Ectodermal cell (in vitro differentiated cells): ENCODE data around the gene ZNF212.

Source experiments
- H3K27ac ChIP-seq: 2 replicates; pipeline ENCODE4 v1.7.0; 2013; ENCODE audit warnings: mild to moderate bottlenecking, low read depth, low read length; ENCODE audit not compliant: insufficient read depth, poor library complexity, severe bottlenecking
- H3K27me3 ChIP-seq: 2 replicates; pipeline ENCODE4 v1.7.0; 2013; ENCODE audit warnings: mild to moderate bottlenecking, low read length; ENCODE audit not compliant: insufficient read depth, control insufficient read depth, poor library complexity, severe bottlenecking
- H3K36me3 ChIP-seq: one replicate; pipeline ENCODE4 v1.7.0; 2013; ENCODE audit warnings: low read length; ENCODE audit not compliant: control insufficient read depth, insufficient read depth
- H3K4me1 ChIP-seq: one replicate; pipeline ENCODE4 v1.7.0; 2013; ENCODE audit warnings: low read length; ENCODE audit not compliant: control insufficient read depth, insufficient read depth
- H3K4me3 ChIP-seq: 2 replicates; pipeline ENCODE4 v1.7.0; 2013; ENCODE audit warnings: low read depth, low read length, control low read depth; ENCODE audit not compliant: insufficient read depth
- H3K9me3 ChIP-seq: 2 replicates; pipeline ENCODE4 v1.7.0; 2013; ENCODE audit warnings: mild to moderate bottlenecking, low read length, moderate library complexity; ENCODE audit not compliant: control insufficient read depth
- WGBS, 2 experiments: methylation state at CpG; one replicate each; pipeline ENCODE4 v1.1.7; 2013; ENCODE audit warnings: missing lambda C conversion rate in 2 of 2; 5-methylcytosine and 5-hydroxymethylcytosine counted together

The ZNF212 gene

GRCh38 chr7:149252378-149252777 lies 12.9 kb downstream of the ZNF212 start:
- Histone ChIP-seq H3K27me3 (no peaks in the 10 kb centered on the region), H3K4me3 (no peak overlapping the region), H3K27ac (no peak overlapping the region), H3K36me3 (peaks cover 30% of the 10 kb centered on the region), H3K9me3 (no peaks in the 10 kb centered on the region), H3K4me1 (no peaks in the 10 kb centered on the region)
- 94 to 96% methylated on average over 2 of the region's 2 CpGs for WGBS, 2 experiments

- peaks cover 30% of the 10 kb centered on the region for H3K36me3 ChIP-seq
- no peak overlapping the region for H3K4me3 ChIP-seq
- H3K4me1 ChIP-seq = no peaks in the 10 kb centered on the region
- H3K27ac ChIP-seq = no peak overlapping the region
- 96% methylated on average over 7 of the region's 7 CpGs for WGBS, 2 experiments
- H3K27me3 ChIP-seq = no peaks in the 10 kb centered on the region
- H3K9me3 ChIP-seq = no peaks in the 10 kb centered on the region
Observed at GRCh38 chr7:149253665-149254064, 14.2 kb downstream of the ZNF212 start.

DNA sequence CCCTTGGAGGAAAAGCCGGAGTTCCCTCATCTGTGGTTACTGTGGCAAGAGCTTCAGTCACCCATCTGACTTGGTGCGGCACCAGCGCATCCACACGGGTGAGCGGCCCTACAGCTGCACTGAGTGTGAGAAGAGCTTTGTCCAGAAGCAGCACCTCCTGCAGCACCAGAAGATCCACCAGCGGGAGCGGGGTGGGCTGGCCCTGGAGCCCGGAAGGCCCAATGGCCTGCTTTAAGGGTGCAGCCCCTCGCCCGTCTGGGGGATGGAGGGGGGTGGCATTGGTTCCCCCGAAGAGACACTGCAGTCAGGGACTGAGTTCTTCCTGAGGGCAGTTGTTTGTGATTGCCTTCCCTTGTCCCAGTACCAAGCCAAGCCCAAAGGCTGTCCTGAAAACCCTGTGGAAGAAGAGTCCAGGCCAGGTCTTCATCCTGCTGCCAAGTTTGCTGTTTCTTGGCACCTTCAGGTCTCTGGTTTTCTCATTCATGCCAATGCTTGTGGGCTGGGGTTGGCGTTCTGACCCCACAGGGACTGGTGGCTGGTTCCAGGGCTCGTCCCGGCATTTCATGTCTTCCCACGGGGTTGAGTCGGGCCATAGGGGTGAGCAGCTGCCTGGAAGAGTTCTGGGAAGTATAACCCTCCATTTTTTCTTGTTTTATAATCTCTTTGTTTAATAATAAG lies 14.9 kb downstream of the ZNF212 start:
- WGBS, 2 experiments = 96% methylated on average over 15 to 16 of the region's 16 CpGs
- Histone ChIP-seq H3K9me3 (no peaks in the 10 kb centered on the region), H3K27ac (no peak overlapping the region), H3K4me1 (no peaks in the 10 kb centered on the region), H3K27me3 (no peaks in the 10 kb centered on the region), H3K36me3 (peaks cover 30% of the 10 kb centered on the region), H3K4me3 (no peak overlapping the region)

- no peaks in the 10 kb centered on the region for H3K4me1 ChIP-seq
- H3K27me3 ChIP-seq = no peaks in the 10 kb centered on the region
- H3K36me3 ChIP-seq = peaks cover 29% of the 10 kb centered on the region
- H3K4me3 ChIP-seq = no peak overlapping the region
- 93% methylated on average over 5 of the region's 5 CpGs for WGBS, 2 experiments
- H3K27ac ChIP-seq = no peak overlapping the region
- no peaks in the 10 kb centered on the region for H3K9me3 ChIP-seq
Observed at GRCh38 chr7:149255174-149255573, 15.7 kb downstream of the ZNF212 start.

- Histone ChIP-seq H3K4me3 (no peak overlapping the region), H3K36me3 (peaks cover 21% of the 10 kb centered on the region), H3K4me1 (no peaks in the 10 kb centered on the region), H3K27ac (no peak overlapping the region), H3K9me3 (no peaks in the 10 kb centered on the region), H3K27me3 (peaks cover 6% of the 10 kb centered on the region)
- 97 to 98% methylated on average over 4 of the region's 4 CpGs for WGBS, 2 experiments
Observed at GRCh38 chr7:149256568-149256967, 17.1 kb downstream of the ZNF212 start.

DNA sequence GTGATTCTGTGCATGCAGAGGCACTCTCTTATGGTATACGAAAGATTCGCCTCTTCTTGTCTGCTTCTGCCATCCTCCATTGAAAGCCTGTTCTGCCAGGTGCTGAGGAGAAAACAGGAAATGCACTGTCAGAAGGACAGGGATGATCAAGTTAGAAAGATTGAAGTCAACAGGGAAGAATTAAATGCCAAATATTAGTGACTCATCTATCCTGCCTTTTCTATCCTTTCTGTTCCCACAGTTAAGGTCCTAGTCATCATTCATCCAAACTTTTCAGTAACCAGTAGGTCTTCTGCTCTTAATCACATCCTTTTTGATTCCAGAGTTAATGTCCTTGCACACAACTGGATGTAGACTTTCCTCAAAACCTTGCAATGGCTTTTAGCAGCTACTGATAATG lies 17.7 kb downstream of the ZNF212 start:
- Histone ChIP-seq H3K27ac (no peak overlapping the region), H3K4me3 (no peak overlapping the region), H3K9me3 (no peaks in the 10 kb centered on the region), H3K36me3 (peaks cover 21% of the 10 kb centered on the region), H3K4me1 (no peaks in the 10 kb centered on the region), H3K27me3 (peaks cover 11% of the 10 kb centered on the region)
- 91 to 94% methylated on average over 2 of the region's 2 CpGs for WGBS, 2 experiments

DNA sequence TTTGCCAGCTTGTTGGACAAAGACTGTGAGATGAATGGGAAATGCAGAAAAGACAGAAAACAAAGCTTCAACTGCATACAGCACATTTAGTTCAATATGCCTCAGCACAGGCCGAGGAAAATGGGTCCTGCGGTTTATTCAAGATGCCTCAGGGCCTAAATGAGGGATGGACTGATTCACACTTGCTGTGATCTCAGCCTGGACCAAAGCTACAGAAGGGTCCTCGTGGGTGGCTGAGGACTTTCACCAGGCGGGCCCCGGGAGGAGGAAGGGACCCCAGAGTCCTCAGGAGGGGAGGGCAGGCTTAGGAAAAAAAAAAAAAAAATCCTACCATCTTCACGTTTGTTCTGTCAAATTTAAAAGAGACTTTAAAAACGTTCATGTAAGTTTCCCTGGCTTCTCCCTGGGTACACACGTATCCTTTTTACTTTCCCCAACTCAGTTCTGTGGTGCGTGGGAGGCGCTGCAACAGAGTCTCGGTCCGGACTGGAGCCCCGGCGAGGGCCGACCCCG lies 21.9 kb downstream of the ZNF212 start:
- Histone ChIP-seq H3K4me1 (no peaks in the 10 kb centered on the region), H3K36me3 (no peaks in the 10 kb centered on the region), H3K27me3 (peaks cover 17% of the 10 kb centered on the region), H3K27ac (no peak overlapping the region), H3K4me3 (peak overlapping the region; percentile 36), H3K9me3 (no peaks in the 10 kb centered on the region)
- WGBS, 2 experiments = 13 to 16% methylated on average over 14 to 16 of the region's 16 CpGs

GRCh38 chr7:149261829-149262617 lies 22.6 kb downstream of the ZNF212 start, which contains the start of gene ZNF783:
ZNF783 (plus strand) TSS chr7:149262196; CDS start chr7:149262334, 138 bp downstream.
- no peaks in the 10 kb centered on the region for H3K4me1 ChIP-seq
- WGBS, 2 experiments = 1% methylated on average over 115 of the region's 115 CpGs
- no peak within 1 kb of the TSS for H3K27ac ChIP-seq
- H3K9me3 ChIP-seq = no peaks in the 10 kb centered on the region
- peak within 1 kb of the TSS; percentile 36 for H3K4me3 ChIP-seq
- H3K36me3 ChIP-seq = peaks cover 4% of the 10 kb centered on the region
- H3K27me3 ChIP-seq = peaks cover 17% of the 10 kb centered on the region

DNA sequence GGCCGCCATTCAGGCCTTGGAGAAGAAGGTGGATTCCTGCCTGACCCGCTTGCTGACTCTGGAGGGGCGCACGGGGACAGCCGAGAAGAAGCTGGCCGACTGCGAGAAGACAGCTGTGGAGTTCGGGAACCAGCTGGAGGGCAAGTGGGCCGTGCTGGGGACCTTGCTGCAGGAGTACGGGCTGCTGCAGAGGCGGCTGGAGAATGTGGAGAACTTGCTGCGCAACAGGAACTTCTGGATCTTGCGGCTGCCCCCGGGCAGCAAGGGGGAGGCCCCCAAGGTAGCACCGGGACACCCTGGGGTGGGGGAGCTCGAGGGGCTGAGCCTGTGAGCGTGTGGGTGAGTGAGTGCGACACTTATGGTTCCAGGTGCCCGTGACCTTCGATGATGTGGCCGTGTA lies 27.0 kb downstream of the ZNF212 start:
- Histone ChIP-seq H3K27ac (no peak overlapping the region), H3K9me3 (no peaks in the 10 kb centered on the region), H3K27me3 (peaks cover 12% of the 10 kb centered on the region), H3K4me1 (no peaks in the 10 kb centered on the region), H3K36me3 (peaks cover 8% of the 10 kb centered on the region), H3K4me3 (no peak overlapping the region)
- WGBS, 2 experiments = 96% methylated on average over 21 of the region's 21 CpGs

DNA sequence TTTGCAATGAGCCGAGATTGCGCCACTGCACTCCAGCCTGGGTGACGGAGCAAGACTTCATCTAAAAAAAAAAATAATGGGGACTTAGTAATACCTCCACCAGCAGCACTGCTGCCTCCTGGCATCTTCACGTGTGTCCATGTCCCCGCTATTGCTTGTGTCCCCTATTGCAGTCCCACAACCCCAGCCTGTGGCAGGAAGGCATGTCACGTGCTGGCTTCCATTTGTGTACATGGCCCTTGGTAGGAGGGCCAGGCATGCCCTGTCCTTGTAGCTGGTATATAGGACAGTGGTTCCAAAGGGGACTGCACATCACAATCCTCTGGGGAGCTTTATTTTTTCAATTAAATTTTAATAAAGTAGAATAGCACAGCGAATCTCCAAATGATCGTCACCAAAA lies 28.3 kb downstream of the ZNF212 start:
- H3K27me3 ChIP-seq = peaks cover under 1% of the 10 kb centered on the region
- no peak overlapping the region for H3K27ac ChIP-seq
- H3K4me1 ChIP-seq = no peaks in the 10 kb centered on the region
- H3K4me3 ChIP-seq = no peak overlapping the region
- H3K36me3 ChIP-seq = peaks cover 14% of the 10 kb centered on the region
- WGBS, 2 experiments = 91 to 98% methylated on average over 8 of the region's 8 CpGs
- no peaks in the 10 kb centered on the region for H3K9me3 ChIP-seq
